Hematopoietic multipotent progenitor cell treated with erythropoietin and hydrocortisone succinate and interleukin-3 and kit ligand, for 15 days (in vitro differentiated cells): Measurements from ENCODE around the gene MAGED1.

Experiments
- DNase-seq: peaks from one replicate; pipeline ENCODE4 v3.0.0-alpha.2; 2015; ENCODE audit warnings: low spot score

The MAGED1 gene, protein sequence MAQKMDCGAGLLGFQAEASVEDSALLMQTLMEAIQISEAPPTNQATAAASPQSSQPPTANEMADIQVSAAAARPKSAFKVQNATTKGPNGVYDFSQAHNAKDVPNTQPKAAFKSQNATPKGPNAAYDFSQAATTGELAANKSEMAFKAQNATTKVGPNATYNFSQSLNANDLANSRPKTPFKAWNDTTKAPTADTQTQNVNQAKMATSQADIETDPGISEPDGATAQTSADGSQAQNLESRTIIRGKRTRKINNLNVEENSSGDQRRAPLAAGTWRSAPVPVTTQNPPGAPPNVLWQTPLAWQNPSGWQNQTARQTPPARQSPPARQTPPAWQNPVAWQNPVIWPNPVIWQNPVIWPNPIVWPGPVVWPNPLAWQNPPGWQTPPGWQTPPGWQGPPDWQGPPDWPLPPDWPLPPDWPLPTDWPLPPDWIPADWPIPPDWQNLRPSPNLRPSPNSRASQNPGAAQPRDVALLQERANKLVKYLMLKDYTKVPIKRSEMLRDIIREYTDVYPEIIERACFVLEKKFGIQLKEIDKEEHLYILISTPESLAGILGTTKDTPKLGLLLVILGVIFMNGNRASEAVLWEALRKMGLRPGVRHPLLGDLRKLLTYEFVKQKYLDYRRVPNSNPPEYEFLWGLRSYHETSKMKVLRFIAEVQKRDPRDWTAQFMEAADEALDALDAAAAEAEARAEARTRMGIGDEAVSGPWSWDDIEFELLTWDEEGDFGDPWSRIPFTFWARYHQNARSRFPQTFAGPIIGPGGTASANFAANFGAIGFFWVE

GRCh38 chrX:51892921-51893745, at the start of gene MAGED1:
MAGED1 (plus strand) TSS chrX:51893623; CDS start chrX:51894305, 682 bp downstream.
- peak; percentile 3 for DNase-seq

- DNase-seq: no peak
Observed at GRCh38 chrX:51847463-51847862, 46.0 kb upstream of the MAGED1 start.

DNA sequence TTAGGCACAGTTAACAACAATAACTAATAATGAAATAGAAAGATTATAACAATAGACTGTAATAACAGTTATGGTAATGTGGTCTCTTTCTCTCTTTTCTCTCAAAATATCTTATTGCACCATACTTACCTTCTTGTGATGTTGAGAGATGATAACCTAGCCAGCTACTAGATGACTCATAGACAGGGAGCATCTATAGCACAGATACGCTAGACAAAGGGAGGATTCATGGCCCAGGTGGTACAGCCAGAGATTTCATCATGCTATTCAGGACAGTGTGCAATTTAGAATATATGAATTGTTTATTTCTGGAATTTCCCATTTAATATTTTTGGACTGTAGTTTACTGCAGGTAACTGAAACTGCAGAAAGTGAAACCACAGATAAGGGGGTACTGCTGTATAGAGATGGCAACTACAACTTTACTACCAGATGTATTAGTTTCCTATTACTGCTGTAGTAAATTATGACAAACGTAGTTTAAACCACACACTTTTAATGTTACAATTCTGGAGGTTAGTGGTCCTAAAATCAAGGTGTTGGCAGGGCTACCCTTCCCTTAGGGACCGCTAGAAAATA, 41.8 kb upstream of the MAGED1 start:
- no peak for DNase-seq

DNA sequence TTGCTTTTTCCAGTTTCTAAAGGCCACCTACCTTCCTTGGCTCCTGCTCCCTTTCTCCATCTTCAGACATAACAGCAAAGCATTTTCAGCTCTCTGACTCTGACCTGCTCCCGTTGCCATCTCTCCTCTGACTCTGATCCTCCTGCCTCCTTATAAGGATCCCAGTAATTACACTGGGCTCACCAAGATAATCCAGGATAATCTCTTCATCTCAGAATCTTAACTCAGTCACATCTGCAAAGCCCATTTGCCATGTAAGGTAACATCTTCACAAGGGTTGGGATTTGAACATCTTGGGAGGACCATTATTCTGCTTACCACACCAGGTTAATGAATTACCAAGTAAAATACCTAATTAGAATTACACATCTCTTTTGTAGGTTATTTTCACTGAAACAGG, 41.3 kb upstream of the MAGED1 start:
- DNase-seq: no peak

DNA sequence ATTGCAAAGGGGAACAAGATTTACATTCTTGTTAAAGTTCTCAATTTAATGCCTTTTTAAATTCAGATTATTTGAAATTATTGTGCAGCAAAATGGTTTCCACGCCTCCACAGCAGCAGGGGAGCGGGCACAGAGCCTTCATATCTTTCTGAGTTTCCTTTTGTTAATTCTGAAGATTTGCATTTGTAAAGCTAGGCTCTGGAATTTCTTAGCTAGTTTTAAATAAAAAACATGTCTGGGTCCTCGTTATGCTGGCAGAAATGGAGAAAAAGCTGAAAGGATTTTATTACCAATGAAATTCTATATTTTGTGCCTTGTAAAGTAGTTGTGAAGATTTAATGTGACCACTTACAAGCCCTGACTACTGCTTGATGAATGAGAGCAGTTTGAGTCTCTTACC, 40.8 kb upstream of the MAGED1 start:
- no peak for DNase-seq

- DNase-seq: no peak
Observed at GRCh38 chrX:51853251-51853650, 40.2 kb upstream of the MAGED1 start.

GRCh38 chrX:51855698-51856097, 37.7 kb upstream of the MAGED1 start:
- no peak for DNase-seq

DNA sequence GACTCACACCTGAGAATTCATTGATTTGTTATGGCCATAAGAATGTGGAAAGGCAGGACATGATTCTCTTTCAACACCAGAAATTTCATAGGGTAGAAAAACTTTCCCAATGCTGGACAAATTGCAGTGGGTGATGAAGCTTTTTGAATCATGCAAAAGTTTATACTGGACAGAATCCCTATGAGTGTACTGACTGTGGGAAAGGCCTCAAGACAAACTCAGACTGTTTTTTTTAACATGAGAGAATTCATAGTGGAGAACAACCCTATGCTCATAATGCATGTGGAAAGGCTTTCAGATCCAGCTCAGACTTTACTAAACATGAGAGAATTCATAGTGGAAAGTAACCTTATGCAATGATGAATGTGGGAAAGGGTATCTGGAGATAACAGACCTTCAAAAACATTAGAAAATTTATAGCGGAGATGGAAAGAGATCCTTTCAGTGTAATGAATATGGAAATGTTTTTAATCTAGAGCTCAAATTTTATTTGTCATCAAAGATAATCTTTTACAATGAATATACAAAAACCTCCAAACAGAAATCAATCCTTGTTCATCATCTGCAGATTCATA, 36.2 kb upstream of the MAGED1 start:
- no peak for DNase-seq

DNA sequence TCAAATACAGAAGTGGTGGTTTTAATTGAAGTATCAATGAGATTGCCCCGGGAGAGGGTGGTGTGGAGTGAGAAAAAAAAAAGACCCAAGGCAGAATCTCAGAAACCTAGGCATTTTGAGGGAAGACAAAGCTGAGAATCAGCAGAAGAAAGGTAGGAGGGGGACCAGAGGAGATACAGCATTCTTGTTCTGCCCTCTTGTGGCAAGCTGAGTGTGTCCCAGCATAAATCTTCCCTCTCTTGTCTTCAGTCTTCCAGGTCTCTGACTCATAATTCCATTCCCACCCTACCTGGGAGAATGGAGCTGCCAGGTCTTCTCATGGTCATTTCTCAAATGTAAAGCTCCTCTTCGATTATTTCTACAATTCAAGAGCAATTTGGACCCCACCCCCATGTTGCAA, 32.7 kb upstream of the MAGED1 start:
- no peak for DNase-seq

DNA sequence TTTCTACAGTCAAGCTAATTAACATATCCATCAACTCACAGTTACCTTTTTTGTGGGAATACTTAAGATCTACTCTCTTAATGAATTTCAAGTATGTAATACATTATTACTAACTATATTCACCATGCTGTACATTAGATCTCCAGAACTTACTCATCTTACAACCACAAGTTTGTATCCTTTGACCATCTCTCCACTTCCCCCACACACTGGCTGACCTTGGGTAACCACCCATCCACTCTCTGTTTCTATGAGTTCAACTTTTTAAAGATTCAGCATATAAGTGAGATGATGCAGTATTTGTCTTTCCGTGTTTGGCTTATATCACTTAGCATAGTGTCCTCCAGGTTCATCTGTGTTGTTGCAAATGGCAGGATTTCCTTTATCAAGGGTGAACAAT, 30.5 kb upstream of the MAGED1 start:
- no peak for DNase-seq

- no peak for DNase-seq
Observed at GRCh38 chrX:51866210-51866609, 27.2 kb upstream of the MAGED1 start.

DNA sequence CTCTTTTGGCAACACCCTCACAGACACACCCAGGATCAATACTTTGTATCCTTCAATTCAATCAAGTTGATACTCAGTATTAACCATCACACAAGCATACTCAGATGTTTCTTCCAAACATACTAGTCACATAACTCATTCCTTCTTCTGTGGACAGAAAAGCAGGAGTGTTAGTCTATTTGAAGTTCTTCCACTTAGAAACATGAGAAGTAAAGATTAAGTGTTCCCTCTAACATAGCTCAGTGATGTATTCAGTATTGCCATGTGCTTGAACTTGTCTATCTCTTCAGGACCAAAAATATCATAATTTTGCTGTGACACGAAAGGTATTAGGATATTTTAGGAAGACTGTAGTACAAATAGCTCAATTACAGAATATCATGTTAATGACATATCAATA, 25.8 kb upstream of the MAGED1 start:
- DNase-seq: no peak

- no peak for DNase-seq
Observed at GRCh38 chrX:51870354-51870753, 23.1 kb upstream of the MAGED1 start.

- no peak for DNase-seq
Observed at GRCh38 chrX:51874123-51874522, 19.3 kb upstream of the MAGED1 start.

- no peak for DNase-seq
Observed at GRCh38 chrX:51876441-51876840, 17.0 kb upstream of the MAGED1 start.

DNA sequence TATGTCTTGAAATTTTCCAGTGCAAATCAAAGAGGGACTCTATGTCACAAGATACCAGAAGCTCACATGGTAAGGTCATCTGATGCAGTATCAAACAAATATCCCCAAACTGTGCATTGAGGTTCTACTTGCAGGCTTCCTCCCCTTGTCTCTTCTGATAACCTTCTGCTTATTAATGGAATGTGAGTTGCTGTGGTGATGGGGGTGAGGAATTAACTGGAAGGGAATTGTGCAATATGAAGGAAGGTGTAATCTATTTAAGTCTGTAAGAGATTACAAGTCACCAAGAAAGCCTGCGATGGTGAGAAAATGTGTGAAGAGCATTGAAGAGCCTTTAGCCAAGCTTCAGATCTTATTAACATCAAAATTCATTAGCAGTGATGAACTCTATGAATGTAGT, 15.4 kb upstream of the MAGED1 start:
- DNase-seq: no peak

DNA sequence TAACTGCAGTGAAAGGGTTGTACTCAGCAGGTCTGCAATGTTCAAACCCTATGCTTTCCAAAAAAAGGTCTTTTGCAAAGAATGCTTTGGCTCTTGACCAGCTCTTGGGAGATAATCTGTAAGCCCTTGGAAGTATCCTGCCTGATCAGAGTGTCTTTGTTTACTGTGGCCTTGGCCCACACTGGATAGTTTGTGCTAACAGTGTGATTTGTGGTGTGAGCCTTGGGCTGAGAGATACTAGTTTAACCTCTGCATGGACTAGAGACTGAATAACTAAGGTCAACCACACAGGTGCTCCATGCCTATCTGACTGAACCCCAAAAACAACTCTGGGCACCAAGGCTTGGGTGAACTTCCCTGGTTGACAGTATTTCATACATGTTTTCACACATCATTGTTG, 3.6 kb upstream of the MAGED1 start:
- DNase-seq: no peak

- no peak for DNase-seq
Observed at GRCh38 chrX:51891245-51891644, 2.2 kb upstream of the MAGED1 start.

DNA sequence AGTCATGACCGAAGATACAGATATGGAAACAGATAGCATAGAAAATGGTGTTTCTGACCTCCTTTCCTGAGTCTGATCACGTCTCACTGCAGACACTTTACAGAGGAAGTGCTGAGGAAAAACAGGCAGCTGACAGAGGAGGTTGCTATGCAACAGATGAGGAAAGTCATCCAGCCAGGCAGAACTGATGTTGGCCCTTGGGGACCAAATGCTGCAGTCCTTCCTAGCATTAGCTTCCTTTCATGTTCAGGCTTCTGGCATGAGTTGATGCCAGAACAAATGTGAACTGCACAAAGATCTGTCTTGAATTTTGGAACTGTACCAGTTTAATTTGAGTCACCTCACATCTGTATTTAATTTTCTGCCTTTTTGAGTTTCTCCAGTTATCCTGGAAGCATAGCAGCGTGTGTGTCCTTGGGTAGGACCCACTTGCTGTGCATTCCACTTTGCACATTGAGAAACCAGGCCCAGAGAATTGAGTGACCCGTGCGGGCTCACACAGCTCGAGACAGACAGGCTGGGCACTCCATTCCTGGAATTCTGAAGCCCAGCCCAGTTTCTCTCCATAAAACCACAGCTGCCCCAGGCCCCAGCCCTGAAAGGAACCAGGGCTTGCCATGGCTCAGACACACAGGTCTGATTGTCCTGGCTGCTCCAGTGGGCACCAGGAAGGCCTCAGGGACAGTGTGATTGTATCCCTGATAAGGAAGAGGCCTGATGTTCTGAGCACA, 1.4 kb upstream of the MAGED1 start:
- DNase-seq: no peak

DNA sequence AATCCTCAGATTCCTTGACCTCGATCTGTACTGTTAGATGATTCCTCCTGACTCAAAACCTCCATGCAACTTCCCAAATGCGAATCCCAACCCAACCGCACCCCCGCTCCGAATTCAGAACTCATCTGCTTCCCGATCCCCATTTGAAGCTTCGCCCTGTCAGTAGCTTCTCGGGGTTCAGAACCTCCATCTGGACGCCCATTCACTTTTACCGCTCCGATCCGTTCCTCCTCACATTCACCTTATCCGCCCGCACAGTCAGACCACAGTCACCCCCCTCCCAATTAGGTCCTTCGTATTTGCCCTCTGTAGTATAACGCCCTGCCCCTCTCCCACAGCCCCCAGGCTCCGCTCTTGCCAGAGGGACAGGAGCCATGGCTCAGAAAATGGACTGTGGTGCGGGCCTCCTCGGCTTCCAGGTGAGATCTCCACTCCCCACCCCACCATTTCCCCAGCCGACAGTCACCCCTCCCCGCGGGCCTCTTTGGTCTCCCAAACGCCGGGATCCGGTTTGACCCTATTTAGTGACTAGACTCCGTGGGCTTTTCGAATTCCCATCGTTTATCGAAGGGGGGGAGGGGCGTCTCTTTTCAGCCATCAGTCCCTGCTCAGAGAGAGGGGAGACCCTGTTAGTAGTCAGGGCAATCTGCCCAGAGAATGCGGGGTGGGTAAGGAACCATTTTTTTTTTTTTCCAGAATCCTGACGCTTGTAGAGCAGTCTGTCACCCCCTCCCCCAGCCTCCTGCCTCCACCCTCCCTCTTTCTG, 691 bp downstream of the MAGED1 start:
- DNase-seq: no peak
